ENCODE results near the gene SCNN1G.

SCNN1G gene

DNA sequence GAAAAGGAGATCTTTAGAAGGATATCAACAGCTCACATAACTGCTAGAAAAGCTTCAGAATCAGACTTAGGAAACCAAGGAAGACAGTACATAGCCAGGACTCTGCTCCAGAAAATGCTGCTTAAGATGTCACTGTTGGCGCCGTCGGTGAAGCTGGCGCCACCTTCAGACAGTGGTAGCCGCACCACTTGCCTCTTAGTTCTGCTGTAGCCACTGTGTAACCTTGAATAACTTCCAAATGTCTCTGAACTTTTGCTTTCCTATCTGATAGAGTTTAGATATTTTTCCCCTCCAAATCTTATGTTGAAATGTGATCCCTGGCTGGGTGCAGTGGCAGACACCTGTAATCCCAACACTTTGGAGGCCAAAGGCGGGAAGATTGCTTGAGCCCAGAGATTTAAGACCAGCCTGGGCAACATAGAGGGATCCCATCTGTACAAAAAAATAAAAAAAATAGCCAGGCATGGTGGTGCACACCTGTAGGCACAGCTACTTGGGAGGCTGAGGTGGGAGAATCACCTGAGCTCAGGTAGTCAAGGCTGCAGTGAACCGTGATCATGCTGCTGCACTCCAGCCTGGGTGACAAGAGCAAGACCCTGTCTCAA lies 27.0 kb upstream of the SCNN1G start:
- DNase-seq: no peak

DNA sequence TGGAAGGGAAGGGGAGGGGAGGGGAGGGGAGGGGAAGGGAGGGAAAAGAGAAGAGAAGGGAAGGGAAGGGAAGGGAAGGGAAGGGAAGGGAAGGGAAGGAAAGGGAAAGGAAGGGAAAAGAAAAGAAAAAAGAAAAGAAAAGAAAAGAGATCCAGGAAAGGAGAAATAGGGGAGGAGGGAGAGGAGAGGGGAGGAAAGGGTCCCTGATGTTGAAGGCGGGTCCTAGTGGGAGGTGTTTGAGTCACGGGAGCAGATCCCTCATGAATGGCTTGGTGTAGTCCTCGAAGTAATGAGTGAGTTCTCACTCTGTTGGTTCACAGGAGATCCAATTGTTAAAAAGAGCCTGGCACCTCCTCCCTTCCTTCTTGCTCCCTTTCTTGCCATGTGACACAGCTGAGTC lies 26.4 kb upstream of the SCNN1G start:
- DNase-seq: no peak

- no peak for DNase-seq
These were observed 25.5 kb upstream of the SCNN1G start for GRCh38 chr16:23156946-23157460.

- DNase-seq: no peak
These were observed 24.4 kb upstream of the SCNN1G start for GRCh38 chr16:23158114-23158513.

GRCh38 chr16:23160082-23160481 lies 22.5 kb upstream of the SCNN1G start:
- DNase-seq: no peak

- DNase-seq: no peak
These were observed 22.0 kb upstream of the SCNN1G start for GRCh38 chr16:23160574-23160973.

DNA sequence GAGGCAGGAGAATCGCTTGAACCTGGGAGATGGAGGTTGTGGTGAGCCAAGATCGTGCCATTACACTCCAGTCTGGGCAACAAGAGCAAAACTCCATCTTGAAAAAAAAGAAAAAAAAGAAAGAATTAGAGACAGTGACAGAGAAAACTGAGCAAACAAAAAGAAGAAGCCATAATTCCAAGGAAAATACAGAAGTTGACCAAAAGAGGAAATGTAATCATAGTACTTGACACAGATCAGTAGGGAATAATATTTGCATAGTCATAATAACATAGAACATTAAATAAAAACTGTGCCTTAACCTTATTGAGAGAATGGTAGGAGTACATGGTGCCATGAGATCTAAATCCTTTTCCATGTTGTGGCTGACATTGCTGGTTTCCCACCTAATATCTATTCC lies 18.6 kb upstream of the SCNN1G start:
- no peak for DNase-seq

- DNase-seq: no peak
These were observed 17.8 kb upstream of the SCNN1G start for GRCh38 chr16:23164736-23165135.

GRCh38 chr16:23172583-23172982 lies 10.0 kb upstream of the SCNN1G start:
- DNase-seq: no peak

DNA sequence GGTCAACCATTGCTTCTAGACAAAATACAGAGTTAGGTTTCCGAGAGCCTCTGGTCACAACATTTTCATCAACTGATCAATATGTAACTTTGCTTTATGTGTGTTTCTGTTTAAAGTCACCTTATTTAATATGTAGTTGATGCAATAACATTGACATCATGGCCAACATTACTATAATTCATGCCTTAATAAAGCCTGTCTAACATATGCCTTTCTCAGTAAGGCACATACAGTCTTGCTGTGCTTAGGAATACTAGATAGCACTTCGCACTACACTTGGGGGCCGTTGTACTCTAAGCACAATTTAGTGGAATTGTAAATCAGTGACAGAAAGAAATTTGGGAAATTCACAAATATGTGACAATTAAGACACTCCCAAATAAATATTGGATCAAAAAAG lies 9.6 kb upstream of the SCNN1G start:
- DNase-seq: no peak

DNA sequence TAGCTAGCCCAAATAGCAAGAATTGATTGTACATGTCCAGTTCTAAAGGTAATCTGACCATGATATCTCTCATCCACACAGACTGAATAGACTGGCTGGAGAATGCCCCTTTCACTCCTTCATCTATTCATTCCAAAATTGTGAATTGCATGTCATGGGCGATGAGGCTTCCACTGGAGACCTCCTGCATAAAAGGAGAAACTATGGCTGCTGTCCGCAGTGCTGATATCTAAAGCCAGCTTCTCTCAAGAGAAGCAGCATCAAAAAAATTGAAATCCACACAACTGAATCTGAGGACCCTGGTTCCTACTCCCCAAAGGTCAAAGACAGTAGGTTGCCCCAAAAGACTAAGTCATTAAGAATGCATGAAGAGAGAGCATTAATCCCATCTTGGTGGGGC lies 7.9 kb upstream of the SCNN1G start:
- DNase-seq: no peak

DNA sequence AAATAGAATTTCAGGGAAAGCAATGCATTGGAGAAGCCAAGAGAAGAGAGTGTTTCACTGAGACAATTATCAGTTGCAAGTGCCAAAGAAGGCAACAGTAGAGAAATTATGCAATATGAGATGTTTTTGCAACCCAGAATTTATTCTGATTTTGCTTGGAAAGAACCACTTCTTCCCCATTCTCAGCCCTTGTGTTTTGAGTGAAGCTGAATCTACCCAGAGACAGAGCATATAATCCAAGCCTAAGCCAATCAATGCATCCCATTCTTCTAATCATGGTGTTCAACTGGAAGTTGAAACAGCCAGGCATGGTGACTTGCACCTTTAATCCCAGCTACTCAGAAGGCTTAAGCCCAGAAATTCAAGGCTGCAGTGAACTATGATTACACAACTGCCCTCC lies 6.9 kb upstream of the SCNN1G start:
- DNase-seq: no peak

GRCh38 chr16:23181506-23181905 lies 1.0 kb upstream of the SCNN1G start:
- DNase-seq: no peak

- DNase-seq: peak; percentile 78 to 79
These were observed 303 bp upstream of the SCNN1G start for GRCh38 chr16:23182206-23182678.

GRCh38 chr16:23183543-23183862 lies 958 bp downstream of the SCNN1G start:
- no peak for DNase-seq

- no peak for DNase-seq
These were observed 3.1 kb downstream of the SCNN1G start for GRCh38 chr16:23185656-23186055.

DNA sequence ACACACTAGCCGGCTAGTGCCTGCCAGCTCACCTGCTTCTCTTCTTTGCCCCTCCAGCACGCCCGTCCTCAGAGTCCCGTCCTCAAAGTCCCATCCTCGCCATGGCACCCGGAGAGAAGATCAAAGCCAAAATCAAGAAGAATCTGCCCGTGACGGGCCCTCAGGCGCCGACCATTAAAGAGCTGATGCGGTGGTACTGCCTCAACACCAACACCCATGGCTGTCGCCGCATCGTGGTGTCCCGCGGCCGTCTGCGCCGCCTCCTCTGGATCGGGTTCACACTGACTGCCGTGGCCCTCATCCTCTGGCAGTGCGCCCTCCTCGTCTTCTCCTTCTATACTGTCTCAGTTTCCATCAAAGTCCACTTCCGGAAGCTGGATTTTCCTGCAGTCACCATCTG lies 3.6 kb downstream of the SCNN1G start:
- DNase-seq: no peak

GRCh38 chr16:23187341-23187740 lies 4.8 kb downstream of the SCNN1G start:
- no peak for DNase-seq

DNA sequence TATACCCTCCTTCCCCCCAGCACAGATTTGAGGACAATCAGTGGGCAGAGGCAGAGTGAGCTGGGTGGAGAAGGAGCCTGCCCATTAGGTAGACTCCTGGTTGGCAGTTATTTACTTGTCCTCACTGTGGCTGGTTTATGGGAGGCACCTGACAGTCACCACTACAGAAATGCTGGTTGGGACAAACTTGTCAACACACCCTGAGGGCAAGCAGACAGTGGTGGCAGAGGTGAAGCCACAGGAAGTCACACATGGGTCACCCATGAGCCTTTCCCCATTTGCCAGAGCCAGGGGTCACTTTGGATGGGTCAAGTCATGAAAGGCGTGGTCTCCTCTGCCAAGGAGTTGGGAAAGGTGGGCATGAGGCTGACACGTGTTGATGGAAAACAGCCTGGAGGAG lies 6.4 kb downstream of the SCNN1G start:
- DNase-seq: no peak

DNA sequence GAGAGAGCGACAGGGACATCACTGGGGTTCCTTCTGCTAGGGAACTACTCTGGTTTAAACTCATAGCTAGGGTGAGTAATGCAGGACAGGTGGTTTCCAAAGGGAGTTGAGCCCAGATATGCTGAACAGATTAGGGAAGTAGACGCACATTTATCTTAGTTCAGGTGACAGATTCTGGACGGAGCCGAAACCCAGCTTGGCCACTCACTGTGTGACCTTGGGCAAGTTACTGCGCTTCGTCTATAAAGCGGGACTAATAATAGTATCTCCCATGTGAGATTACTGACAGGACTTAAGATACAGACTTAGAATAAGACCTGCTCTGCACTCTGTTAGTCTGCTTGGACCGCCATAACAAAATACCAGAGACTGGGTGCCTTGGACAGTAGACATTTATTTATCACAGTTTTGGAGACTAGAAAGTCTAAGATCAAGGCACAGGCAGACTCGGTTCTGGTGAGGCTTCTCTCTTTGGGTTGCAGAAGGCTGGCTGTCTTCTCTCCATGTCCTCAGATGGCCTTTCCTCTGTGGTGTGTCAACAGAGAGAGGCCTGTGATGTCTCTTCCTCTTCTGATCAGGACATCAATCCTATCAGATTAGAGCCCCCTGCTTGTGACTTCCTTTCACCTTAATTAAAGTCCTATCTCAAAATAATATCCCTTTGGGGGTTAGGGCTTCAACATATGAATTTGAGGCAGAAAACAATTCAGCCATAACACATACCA lies 12.1 kb downstream of the SCNN1G start:
- no peak for DNase-seq

- no peak for DNase-seq
These were observed 12.9 kb downstream of the SCNN1G start for GRCh38 chr16:23195366-23195978.

- no peak for DNase-seq
These were observed 14.0 kb downstream of the SCNN1G start for GRCh38 chr16:23196539-23196938.

DNA sequence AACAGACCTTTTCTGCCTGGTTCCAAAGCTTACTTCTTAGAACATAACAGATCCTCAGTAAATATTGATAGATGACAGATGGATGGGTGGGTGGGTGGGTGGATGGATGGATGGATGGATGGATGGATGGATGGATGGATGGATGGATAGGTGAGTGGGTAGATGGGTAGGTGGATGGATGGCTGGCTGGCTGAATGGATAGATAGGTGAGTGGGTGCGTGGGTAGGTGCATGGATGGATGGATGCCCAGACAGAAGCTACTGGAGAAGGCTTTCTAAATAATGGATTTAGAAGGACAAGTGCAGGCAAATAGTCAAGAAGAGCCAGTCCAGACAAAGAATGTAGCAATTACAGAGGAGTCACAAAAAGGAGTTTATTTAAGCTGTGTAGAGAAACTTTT lies 19.6 kb downstream of the SCNN1G start:
- no peak for DNase-seq

- no peak for DNase-seq
These were observed 24.4 kb downstream of the SCNN1G start for GRCh38 chr16:23206986-23207385.

Measured in CD4-positive, alpha-beta T cell treated with Interleukin-1 beta for 1 hour (primary cell).